ENCODE measurements around the gene SLC12A8. TPM values are rescaled to one million over a fixed set of nuclear protein-coding genes. Genes with fewer than 3 reads are reported as not detected.

Gene SLC12A8
- total RNA-seq = 4.3 TPM

GRCh38 chr3:125212509-125213363 is at the start of gene SLC12A8:
TSS of gene SLC12A8 (minus strand) at chr3:125212748. CDS start at chr3:125211349, 1,399 bp downstream.
- DNase-seq = no peak

DNA sequence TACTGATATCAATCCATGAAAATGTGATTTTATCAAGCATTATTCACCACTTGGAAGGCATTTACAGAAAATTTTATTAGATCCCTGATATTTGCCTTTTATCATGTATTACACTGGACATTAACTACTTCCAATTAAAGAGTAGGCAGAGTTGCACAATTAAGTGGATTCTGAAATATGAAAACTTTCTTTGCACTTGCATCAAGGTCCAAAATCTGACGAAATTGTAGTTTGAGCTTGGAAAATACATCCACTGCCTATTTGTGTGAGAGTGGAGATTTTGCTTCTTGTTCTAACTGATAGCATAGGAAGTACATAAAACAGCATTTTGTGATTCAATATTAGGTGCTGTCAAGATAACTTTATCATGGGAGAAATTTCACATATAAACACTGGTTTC is 49.6 kb upstream of the SLC12A8 start:
- DNase-seq = no peak

GRCh38 chr3:125261031-125261430 is 48.5 kb upstream of the SLC12A8 start:
- DNase-seq = no peak

DNA sequence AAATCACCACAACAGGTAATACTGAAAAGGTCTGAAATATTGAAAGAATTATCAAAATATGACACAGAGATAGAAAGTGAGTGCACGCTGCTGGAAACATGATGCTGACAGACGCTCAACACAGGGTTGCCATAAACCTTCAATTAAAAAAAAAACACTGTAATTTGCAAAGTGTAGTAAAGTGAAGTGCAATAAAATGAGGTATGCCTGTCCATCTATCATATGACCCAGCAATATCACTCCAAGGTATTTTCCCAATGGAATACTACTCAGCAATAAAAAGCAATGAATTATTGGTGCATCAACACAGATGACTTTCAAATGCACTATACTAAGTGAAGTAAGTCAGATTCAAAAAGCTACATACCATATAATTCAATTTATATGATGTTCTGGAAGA is 47.6 kb upstream of the SLC12A8 start:
- no peak for DNase-seq

DNA sequence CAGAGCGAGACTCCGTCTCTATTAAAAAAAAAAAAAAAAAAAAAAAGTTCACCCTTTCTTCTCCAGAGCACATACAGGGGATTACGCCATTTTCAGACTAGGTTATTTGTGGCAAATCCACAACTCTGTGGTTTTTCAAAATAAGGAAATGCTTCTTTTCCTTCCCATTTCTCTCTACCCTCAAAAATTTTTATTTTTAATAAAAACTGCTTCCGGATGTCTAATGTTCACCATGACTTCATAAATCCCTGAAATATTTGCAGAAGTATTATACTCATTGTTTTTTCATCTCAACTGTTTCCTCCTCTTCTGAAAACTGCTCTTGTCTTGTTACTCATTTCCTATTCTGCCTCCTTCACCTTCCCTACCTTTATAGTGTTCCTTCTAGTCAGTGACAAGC is 45.0 kb upstream of the SLC12A8 start:
- no peak for DNase-seq

- DNase-seq = no peak
Measured at GRCh38 chr3:125256675-125257074, 44.1 kb upstream of the SLC12A8 start.

DNA sequence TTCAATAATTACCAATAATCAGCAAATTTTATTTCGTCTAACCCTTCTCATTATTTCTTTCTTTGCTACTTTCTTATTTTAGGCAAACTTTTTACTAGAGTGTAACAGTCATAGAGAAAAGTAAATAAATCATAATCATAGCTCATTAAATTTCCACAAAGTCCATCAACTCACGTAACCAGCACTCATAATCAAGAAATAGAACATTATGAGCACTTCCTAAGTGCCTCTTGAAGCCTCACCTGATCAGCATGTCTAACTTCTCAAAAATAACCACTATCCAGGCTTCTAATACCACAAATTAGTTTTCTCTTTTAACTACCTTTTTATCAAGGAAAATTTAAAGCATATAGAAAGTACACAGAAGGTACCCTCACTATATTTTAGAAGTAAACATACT is 38.4 kb upstream of the SLC12A8 start:
- DNase-seq = no peak

- DNase-seq = no peak
Measured at GRCh38 chr3:125246237-125246636, 33.7 kb upstream of the SLC12A8 start.

- DNase-seq = no peak
Measured at GRCh38 chr3:125245521-125245920, 33.0 kb upstream of the SLC12A8 start.

GRCh38 chr3:125240496-125240895 is 27.9 kb upstream of the SLC12A8 start:
- DNase-seq = no peak

GRCh38 chr3:125239266-125239665 is 26.7 kb upstream of the SLC12A8 start:
- no peak for DNase-seq

- no peak for DNase-seq
Measured at GRCh38 chr3:125238759-125239158, 26.2 kb upstream of the SLC12A8 start.

DNA sequence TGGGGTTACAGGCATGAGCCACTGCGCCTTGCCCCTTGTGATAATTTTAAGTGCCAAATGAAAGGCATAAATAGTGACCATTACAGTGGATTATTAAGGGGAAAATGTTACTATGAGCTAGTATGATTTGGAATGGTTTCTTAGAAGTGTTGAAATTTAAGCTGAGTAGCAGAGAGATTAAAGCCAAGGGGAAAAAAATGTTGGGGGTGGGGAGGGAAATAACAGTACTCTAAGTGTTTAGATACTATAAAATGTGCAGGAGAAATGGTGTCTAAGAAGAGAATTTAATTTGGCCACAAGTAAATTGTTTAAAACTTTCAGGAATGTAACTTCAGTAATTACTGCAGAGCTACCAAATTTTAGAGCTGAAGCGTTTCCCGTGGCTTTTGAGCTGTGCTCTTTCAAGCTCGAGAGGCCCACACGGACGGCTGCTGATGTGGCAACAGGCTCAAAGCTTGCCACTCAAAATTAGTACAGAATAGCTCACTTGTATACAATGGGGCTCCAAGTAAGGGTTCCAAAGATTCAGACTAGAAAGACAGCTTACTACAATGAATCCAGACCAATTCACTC is 23.9 kb upstream of the SLC12A8 start:
- DNase-seq = no peak

- no peak for DNase-seq
Measured at GRCh38 chr3:125234831-125235230, 22.3 kb upstream of the SLC12A8 start.

- DNase-seq = no peak
Measured at GRCh38 chr3:125232401-125232800, 19.9 kb upstream of the SLC12A8 start.

DNA sequence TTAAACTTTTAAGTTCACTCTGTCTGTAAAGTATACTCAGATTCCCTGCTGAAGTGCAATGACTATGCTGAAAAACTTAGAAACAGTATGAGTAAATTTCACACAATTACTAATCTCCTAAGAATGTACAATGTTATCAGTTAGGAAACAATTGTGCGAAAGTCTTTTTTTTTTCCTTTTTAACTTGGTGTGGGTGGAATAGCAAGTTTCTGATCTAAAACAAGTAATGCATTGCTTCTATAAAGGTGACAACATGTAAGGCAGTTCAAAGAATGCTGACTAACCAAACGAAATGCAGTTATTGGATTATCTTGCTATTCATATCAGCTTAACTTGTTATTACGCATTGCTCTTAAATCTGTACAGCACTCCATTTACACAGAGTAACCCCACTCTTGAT is 19.3 kb upstream of the SLC12A8 start:
- no peak for DNase-seq

DNA sequence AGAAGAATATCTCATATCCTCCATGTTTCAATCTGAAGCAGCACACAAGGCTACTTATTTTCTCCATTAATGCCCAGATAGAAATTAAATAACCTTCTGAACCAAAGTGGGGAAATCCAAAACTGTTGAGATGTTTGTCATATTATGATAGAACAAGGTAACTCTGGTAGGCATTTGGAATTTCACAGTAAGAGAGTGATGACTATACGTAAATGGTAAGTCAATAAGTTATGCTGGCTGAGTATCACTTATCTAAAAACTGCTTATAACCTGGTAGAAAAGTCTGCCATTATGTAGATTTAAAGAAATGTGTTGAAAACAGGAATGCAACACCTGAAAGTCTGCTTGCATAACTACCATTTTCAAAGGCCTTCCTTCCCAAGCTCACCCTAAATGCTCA is 17.2 kb upstream of the SLC12A8 start:
- no peak for DNase-seq

GRCh38 chr3:125229168-125229567 is 16.6 kb upstream of the SLC12A8 start:
- no peak for DNase-seq

DNA sequence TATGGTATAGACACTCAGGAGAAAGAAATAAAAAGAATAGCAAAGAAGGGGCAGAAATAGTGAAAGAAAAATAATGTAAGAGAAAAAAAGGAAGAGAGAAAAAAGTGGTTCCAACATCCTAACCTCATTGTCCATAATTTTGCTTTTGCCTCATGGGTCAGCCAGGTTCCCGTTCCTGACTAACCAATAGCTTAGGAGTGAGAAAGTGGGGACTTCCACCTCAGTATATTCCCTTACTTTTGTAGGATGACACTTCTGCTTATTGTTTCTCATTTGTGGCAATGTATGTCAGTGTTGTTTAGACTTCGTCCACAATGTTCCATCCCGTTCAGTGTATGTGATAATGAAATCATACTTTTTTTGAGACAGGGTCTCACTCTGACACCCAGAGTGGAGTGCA is 9.3 kb upstream of the SLC12A8 start:
- no peak for DNase-seq

DNA sequence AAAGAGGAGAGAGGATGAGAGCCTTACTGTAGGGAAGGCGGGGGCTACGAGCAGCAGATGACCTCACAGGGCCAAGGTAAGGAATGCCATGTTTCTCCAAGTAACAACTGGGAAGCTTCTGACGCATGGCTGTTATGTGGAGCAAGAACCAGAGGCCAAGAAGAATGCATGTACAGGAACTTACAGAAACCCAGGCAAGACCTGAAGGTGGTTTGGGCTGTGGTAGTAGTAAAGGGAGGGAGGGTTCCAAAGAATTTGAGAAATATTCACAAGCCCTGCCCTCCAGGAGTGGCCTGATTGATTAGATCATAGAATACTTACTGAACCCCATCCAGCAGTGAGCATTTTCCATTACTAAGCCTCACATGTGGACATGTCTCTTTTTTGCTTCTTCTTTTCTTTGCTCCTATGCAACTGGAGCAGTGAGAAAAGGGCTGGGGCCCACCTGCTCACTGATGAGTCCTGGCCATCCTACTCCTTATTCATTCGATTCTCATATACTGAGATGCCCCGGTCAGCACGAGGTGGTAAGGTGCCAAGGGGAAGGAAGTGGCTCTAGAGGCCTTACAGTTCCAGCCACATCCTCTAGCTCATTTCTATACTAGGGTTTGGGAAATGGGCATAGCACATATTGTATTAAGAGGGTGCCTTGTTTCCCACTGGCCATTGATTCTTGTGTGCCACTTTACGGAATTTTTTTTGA is 8.3 kb upstream of the SLC12A8 start:
- no peak for DNase-seq

GRCh38 chr3:125220183-125220582 is 7.6 kb upstream of the SLC12A8 start:
- no peak for DNase-seq

DNA sequence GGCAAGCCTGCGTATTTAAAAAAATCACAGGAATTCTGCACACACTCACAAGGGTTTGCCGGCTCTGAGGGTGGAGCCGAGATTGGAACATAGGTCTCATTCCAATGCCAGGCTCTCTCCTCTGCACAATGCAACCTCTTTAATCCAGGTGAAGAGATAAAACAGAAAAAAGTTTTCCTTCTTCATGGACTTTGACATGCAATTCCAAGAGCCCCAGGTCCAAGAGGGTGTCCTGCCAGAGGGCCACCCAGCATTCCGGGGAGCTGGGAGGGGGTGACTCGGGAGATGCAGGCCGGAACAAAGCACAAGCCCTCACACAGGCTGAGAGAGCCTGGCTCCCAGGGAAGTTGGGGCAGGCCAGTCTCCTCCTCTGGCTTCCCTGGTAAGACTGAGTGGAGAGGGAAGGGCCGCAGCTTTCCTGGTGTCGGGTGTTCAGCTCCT is 6.7 kb upstream of the SLC12A8 start:
- DNase-seq = no peak

GRCh38 chr3:125214738-125215137 is 2.2 kb upstream of the SLC12A8 start:
- no peak for DNase-seq
